Measurements from ENCODE around the gene NOSTRIN. TPM values are rescaled to one million over a fixed set of nuclear protein-coding genes. Genes with fewer than 3 reads are reported as not detected.
A peak's percentile ranks its signal among the peaks of the same experiment; 100 is the strongest.

The NOSTRIN gene
- total and polyA plus RNA-seq, 9 donors = 10.0 to 29.8 (median 20.0) TPM

DNA sequence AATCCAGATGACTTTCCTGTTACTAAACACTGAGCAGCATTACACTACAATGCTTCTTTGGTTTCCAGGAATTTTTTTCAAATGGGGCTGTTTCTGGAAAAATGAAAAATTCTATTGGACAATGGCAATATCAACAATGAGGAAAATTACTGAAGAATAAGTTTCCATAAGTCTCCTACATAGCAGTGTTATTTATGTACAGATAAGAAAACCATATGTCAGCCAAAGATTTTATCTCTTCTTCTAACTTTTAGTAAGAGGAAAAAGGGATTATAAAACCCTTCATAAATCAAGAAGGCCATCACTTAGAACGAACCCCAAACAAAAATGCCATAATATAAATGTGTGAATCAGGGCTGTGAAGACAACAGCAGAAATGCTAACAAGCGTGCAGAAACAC lies 31.6 kb upstream of the NOSTRIN start:
- Histone ChIP-seq H3K27me3 (no peaks in the 10 kb centered on the region), H3K4me3 (no peak overlapping the region), H3K9me3 (no peaks in the 10 kb centered on the region), H3K27ac (no peak overlapping the region), H3K4me1 (ENCODE audit: insufficient read depth) (no peaks in the 10 kb centered on the region), H3K36me3 (no peaks in the 10 kb centered on the region)
- TF ChIP-seq, protein P1, sequence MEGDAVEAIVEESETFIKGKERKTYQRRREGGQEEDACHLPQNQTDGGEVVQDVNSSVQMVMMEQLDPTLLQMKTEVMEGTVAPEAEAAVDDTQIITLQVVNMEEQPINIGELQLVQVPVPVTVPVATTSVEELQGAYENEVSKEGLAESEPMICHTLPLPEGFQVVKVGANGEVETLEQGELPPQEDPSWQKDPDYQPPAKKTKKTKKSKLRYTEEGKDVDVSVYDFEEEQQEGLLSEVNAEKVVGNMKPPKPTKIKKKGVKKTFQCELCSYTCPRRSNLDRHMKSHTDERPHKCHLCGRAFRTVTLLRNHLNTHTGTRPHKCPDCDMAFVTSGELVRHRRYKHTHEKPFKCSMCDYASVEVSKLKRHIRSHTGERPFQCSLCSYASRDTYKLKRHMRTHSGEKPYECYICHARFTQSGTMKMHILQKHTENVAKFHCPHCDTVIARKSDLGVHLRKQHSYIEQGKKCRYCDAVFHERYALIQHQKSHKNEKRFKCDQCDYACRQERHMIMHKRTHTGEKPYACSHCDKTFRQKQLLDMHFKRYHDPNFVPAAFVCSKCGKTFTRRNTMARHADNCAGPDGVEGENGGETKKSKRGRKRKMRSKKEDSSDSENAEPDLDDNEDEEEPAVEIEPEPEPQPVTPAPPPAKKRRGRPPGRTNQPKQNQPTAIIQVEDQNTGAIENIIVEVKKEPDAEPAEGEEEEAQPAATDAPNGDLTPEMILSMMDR (IDR thresholded peaks at IDR 0.05) = no peak
- TF ChIP-seq POLR2A (IDR thresholded peaks at IDR 0.05) (no peak), EP300 (IDR thresholded peaks at IDR 0.05) (no peak)
- intact Hi-C loops (cut with DNase I) = loop anchor here in 1 of 4 donors (10.0 kb wide), 1 partner anchor 144 kb away; no protein-coding TSS in a partner anchor
- no peak for DNase-seq
- 83 to 89% (median 88%) methylated on average over 2 of the region's 2 CpGs for WGBS, 3 donors

DNA sequence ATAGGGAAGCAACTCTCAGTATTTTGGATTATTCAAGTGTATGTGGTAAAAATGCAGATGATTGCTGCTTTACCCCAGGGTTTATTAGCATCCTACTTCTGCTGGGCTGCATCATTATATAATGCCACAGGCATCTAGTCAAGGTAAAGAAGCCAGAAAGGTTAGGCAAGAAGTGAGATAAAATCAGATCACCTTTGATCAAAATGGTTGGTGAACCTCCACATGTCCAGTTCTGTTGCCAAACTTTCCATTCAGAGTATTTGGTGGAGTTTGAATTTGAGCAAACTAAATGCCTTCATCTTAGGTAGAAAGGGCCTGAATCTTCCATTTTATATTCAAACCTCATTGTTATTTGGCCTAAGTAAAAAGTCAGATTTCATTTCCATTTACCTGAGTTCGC lies 29.7 kb upstream of the NOSTRIN start:
- WGBS, 3 donors = 98 to 100% (median 100%) methylated on average over 1 of the region's 1 CpG
- no peak for TF ChIP-seq EP300 (IDR thresholded peaks at IDR 0.05)
- TF ChIP-seq, protein P1 (IDR thresholded peaks at IDR 0.05) = no peak
- no peak for TF ChIP-seq POLR2A (IDR thresholded peaks at IDR 0.05)
- intact Hi-C loops (cut with DNase I) = loop anchor here in 1 of 4 donors (10.0 kb wide), 1 partner anchor 142 kb away; no protein-coding TSS in a partner anchor
- H3K9me3 ChIP-seq = no peaks in the 10 kb centered on the region
- no peak overlapping the region for H3K27ac ChIP-seq
- no peaks in the 10 kb centered on the region for H3K4me1 ChIP-seq (ENCODE audit: insufficient read depth)
- no peak for DNase-seq
- H3K4me3 ChIP-seq = no peak overlapping the region
- no peaks in the 10 kb centered on the region for H3K36me3 ChIP-seq
- H3K27me3 ChIP-seq = no peaks in the 10 kb centered on the region

DNA sequence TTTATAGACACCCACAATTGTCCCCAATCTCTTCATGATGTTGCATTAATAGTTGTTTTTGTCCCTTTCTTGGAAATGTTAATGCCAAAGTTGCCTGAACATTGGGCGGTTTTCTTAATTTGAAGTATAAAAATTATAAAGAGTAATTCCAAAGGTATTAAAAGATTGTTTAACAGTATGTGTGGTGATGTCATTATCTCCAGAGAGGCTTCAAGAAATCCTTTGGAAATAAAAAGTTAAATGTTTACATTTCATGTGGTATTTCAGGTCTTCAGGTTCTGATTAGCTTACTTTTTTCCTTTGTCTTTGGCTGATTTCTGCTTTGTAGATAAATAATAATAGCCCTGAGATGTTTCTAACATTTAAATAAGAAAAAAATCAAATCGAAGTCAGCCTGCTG lies 29.3 kb upstream of the NOSTRIN start:
- Histone ChIP-seq H3K9me3 (no peaks in the 10 kb centered on the region), H3K27ac (no peak overlapping the region), H3K4me1 (ENCODE audit: insufficient read depth) (no peaks in the 10 kb centered on the region), H3K4me3 (no peak overlapping the region), H3K36me3 (no peaks in the 10 kb centered on the region), H3K27me3 (no peaks in the 10 kb centered on the region)
- DNase-seq = no peak
- 75 to 83% (median 77%) methylated on average over 2 of the region's 2 CpGs for WGBS, 3 donors
- no peak for TF ChIP-seq EP300 (IDR thresholded peaks at IDR 0.05)
- TF ChIP-seq, protein P1 (IDR thresholded peaks at IDR 0.05) = no peak
- no peak for TF ChIP-seq POLR2A (IDR thresholded peaks at IDR 0.05)
- intact Hi-C loops (cut with DNase I) = loop anchor here in 1 of 4 donors (10.0 kb wide), 1 partner anchor 142 kb away; no protein-coding TSS in a partner anchor

DNA sequence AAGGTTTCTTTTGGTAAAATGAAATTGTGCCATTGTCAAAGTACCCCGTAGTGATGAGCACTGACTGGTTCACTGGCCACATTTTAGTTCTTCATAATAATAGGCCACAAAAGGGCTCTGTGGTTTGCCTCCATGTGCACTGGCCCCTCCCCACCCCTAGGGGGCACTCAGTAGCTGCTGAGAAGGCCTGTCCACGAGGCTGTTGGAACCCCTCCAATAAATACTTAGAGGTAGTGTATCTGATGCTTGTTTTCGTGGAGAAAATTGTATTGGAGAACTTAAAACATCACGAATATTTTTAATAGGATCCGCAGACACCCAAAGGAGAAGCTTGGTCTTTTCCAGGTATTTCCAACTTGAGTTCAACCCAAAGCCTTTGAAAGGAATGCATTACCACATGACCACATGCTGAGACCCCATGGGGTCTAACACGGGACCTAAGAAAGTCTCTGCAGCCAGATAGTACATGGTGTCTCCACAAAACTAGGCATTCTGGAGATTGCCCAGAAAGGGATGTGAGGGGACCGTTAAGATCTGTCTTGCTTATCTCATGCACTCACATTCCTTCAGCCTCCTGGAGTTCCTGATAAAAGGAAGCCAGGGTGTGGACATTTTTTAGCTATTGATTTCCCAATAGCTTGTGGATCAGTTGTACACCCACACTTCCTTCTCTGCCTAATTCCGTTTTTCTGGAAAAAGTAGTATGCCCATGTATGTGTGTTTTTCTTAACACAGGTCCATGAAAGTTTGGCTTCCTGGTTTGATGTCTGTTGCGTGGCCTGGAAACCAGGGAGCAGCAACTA lies 28.5 kb upstream of the NOSTRIN start:
- no peaks in the 10 kb centered on the region for H3K9me3 ChIP-seq
- intact Hi-C loops (cut with DNase I) = loop anchor here in 1 of 4 donors (10.0 kb wide), 1 partner anchor 141 kb away; no protein-coding TSS in a partner anchor
- no peak overlapping the region for H3K4me3 ChIP-seq
- DNase-seq = peak; percentile 60 to 79 (median 71)
- H3K4me1 ChIP-seq (ENCODE audit: insufficient read depth) = no peaks in the 10 kb centered on the region
- WGBS, 3 donors = 49 to 51% (median 51%) methylated on average over 9 of the region's 9 CpGs
- no peak overlapping the region for H3K27ac ChIP-seq
- H3K36me3 ChIP-seq = no peaks in the 10 kb centered on the region
- no peak for TF ChIP-seq EP300 (IDR thresholded peaks at IDR 0.05)
- TF ChIP-seq, protein P1 (IDR thresholded peaks at IDR 0.05) = peak; percentile 55 to 65 (median 58)
- no peaks in the 10 kb centered on the region for H3K27me3 ChIP-seq

All from ovary (tissue), 9 donors.